ENCODE measurements around the gene MEX3A.

The MEX3A gene

DNA sequence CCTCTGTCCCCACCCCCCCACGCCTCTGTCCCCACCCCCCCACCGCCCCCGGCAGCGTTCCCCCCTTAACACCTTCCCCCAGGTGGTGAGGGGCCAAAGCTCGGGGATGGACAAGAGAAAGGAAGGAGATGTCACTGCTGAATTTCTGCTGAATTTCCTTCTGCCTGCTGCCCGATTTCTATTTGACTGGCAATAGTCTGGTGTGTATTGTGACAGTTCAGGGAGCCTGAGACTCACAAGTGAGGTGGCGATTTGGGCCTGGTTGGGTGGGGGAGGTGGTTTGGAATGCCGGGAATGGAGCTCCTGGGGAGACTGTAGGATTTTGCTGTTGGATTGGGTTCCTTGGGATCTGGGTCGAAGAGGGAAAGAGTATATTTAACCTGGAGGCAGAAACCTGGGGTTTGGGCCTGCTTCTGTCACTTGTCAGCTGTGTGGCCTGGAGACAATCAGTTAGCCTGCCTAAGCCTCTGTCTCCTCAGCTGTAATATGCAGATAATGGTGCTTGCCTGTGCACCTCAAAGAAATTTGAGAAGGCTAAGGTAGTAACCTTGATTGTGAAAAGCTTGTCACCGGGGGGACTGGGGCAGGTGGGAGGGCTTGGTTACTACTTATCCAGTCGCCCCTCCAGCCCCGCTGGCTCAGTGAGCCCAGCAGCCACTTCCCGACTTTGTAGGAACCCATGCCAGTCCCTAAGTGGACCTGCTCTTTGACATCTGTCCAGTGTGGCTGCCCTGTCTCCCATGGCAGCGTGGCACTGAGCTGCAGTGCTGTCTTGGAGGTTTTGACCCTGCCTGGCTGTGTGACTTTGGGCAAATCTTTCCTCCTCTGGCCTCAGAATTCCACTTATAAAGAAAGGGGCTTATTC is 24.6 kb upstream of the MEX3A start:
- TF ChIP-seq, protein P1, sequence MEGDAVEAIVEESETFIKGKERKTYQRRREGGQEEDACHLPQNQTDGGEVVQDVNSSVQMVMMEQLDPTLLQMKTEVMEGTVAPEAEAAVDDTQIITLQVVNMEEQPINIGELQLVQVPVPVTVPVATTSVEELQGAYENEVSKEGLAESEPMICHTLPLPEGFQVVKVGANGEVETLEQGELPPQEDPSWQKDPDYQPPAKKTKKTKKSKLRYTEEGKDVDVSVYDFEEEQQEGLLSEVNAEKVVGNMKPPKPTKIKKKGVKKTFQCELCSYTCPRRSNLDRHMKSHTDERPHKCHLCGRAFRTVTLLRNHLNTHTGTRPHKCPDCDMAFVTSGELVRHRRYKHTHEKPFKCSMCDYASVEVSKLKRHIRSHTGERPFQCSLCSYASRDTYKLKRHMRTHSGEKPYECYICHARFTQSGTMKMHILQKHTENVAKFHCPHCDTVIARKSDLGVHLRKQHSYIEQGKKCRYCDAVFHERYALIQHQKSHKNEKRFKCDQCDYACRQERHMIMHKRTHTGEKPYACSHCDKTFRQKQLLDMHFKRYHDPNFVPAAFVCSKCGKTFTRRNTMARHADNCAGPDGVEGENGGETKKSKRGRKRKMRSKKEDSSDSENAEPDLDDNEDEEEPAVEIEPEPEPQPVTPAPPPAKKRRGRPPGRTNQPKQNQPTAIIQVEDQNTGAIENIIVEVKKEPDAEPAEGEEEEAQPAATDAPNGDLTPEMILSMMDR (IDR thresholded peaks at IDR 0.05), result no peak

DNA sequence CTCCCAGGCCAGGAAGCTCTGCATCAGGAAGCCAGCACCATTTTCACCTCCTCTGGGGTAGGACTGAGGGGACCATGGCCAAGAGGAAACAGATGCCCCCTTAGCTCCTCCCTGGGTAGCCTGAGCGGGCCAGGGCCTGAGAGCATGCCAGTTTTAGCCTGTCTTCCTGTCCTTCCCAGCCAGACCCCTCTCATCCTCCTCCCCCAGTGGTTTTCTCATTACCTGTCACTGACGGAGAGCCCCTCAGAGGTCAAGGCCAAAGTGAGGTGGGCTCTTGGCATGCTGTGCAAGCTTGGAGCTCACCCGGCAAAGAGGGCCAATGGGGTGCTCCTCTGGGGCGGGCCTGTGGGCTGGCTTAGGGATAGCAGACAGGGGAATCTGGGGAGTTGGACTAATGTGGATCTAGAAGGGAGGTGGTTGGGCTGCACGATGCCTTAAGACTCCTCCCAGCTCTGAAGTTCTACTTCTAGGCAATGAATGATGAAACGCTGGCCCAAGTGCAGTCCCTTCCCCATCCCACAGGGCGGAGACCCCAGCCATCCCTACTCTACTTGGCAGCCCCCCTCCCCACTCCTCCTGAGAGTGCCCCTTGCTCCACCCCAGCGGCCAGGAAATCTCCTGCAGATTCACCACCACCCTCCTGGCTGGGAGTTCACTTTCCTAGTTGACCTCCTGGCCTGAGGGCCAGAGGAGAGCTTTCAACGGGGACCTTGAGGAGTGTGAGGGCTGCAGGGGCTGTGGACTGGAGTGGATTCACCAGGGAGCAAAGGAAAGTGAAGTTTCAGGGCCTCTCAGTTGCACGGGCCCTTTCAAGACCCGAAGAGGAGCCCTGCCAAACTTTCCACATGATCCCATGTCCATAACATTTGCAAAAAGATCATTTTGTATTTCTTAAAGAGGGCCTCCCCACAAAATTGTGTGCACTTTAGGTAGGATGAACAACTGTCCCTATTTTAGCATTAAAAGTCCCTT is 22.9 kb upstream of the MEX3A start:
- TF ChIP-seq, protein P1 (IDR thresholded peaks at IDR 0.05), result no peak

DNA sequence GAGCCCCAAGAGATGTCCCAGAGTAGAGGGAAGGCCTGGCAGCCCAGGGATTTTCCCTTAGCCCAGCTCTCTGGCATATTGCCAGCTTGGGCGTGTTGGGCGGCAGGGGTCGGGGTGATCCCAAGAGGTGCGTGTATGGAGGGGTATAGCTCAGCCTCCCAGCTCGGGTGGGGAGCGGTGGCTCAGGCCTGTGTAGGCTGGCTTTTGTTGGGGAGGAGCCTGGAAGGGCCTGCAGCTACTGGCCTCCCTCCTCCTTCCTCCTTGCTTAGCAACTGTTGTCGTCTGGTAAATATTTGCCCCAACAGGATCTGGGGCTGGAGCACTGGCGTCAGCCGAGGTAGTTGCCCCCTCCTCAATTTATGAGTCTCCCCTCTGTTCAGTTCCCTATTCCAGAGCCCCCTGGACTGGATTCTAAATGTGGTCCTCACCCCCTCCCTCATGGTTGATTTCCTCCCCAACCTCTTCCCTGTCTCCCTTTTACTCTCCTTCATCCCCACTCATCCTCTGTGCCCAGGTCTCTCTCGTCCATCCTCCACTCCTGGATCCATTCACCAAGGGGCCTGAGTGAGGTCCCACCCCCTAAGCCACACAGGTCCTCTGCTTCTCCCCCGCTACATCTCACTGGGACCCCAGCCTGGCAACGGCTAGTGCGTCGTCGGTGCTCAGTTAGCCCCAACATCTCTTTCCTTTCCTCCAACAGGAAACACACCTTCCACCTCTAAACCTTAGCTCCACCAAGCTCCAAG is 22.0 kb upstream of the MEX3A start:
- TF ChIP-seq, protein P1 (IDR thresholded peaks at IDR 0.05), result no peak

DNA sequence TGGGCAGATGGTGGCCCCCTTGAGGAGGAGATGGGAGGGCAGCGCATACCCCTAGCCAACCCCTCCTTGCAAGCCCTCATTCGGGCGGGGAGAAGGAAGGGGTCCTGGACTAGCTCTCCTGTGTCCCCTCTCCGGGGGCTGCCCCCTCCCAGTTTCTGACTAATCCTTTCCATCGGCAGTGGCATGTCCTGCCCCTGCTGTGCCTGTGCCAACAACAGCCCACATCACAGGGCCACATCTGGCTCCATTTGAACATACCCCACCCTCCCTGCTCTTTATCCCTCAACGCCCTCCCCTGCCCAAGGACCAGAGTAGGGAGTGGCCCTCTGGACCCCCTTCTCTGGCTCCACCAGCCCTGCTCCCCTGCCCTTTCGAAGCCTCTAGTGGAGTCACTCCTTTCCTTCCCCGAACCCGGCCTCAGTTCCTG is 21.3 kb upstream of the MEX3A start:
- TF ChIP-seq, protein P1 (IDR thresholded peaks at IDR 0.05), result no peak

DNA sequence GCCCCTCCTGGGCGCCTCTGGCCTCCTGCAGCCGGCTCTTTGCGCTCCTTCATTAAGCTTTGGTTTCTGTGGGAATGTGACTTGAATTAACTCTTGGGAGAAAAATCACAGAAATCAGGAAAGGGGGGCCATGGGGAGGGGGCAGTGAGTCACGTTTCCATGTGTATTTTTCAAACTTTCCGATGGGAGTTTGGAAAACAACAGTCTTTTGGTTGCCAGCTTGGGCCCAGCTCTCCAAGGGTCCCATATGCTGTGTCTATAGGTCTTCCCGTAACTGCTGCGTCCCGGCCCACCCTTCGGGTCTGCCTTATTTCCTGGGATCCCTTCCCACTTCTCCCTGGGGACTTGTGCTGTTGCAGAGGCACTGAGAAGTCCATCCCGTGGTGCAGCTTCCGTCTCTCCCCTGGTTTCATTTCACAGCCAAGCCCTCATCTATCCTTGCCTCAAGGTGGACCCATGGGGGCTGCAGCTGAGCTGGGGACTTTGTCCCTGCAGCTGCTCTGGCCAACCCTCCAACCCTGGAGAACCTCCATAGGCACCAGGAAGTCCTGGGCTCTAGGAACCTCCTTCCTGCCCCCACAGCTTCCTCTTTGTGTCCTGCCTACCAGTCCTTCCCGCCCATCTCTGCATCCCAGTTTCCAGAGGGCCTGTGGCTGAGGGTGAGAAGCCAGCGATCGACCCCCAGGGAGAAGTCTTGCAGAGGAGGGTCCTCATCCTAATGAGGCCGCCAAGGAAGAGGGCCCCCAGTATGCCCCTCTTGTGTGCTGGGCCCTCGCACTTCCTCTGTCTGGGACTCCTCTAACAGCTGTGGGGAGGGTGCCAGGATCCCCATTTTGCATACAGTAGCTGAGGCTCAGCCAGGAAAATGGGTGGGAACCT is 20.6 kb upstream of the MEX3A start:
- TF ChIP-seq, protein P1 (IDR thresholded peaks at IDR 0.05), result no peak

DNA sequence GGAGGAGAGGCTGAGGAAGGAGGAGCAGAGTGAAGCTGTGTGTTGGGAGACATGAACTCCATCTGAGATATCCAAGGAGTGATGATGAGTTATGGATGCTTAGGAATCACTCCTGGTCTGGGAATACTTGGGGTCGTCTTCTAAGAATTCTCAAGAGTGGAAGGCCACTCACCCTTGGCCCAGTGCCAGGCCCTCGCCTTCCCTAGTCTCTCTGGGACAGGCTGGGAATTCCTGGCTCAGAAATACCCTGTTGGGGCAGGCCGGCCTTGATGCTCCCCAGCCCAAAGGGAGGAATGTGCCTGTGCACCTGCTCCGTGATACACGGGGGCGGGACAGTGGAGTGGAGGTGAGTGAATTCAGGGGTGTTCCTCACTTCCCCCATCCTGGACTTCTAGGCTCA is 19.6 kb upstream of the MEX3A start:
- TF ChIP-seq, protein P1 (IDR thresholded peaks at IDR 0.05), result no peak
